Sigmoid colon (tissue), 7 donors: ENCODE results near the gene SPTY2D1. TPM values are rescaled to one million over a fixed set of nuclear protein-coding genes. Genes with fewer than 3 reads are reported as not detected.
"Not testable (repeated sequence)": the region's sequence is repeated elsewhere in the genome, so short reads cannot be mapped to it uniquely, and the experiment has no call there.

Experiments
- DNase-seq: peaks from one replicate; pipeline ENCODE4 v3.0.0-alpha.2; 2019
- H3K27ac ChIP-seq, 4 donors: fragments of 200-600 bp; sonication (generic); one replicate each; pipeline ENCODE4 v1.5.1; 2016 to 2019; ENCODE audit warnings: mild to moderate bottlenecking in 1 of 4
- H3K27me3 ChIP-seq, 3 donors: fragments of 200-600 bp; sonication (generic); one replicate each; pipeline ENCODE4 v1.5.1; 2019; ENCODE audit warnings: mild to moderate bottlenecking in 1 of 3
- H3K36me3 ChIP-seq, 4 donors: fragments of 200-600 bp; sonication (generic); one replicate each; pipeline ENCODE4 v1.5.1; 2016 to 2019
- H3K4me1 ChIP-seq, 4 donors: fragments of 200-600 bp; sonication (generic); one replicate each; pipeline ENCODE4 v1.5.1; 2017 to 2019
- H3K4me3 ChIP-seq, 4 donors: fragments of 200-600 bp; sonication (generic); one replicate each; pipeline ENCODE4 v1.5.1; 2017 to 2019; ENCODE audit warnings: mild to moderate bottlenecking in 2 of 4, moderate library complexity in 1 of 4
- H3K9me3 ChIP-seq, 4 donors: fragments of 200-600 bp in 3 of 4; sonication (generic) in 3 of 4; one replicate each; pipeline versions ENCODE4 v1.5.1 to v1.6.1; 2013 to 2019
- EP300 ChIP-seq, 4 donors: sonication (generic); formaldehyde crosslinking; IDR thresholded peaks; one replicate each; pipeline ENCODE4 v1.6.1; 2017; ENCODE audit warnings: antibody characterized with exemption in 4 of 4
- POLR2A ChIP-seq, 2 donors: fragments of 450-650 bp; IDR thresholded peaks; one replicate each; pipeline ENCODE4 v1.6.1; 2016; ENCODE audit warnings: antibody characterized with exemption in 2 of 2, mild to moderate bottlenecking in 2 of 2, moderate library complexity in 2 of 2
- POLR2AphosphoS5 ChIP-seq, 4 donors: sonication (generic); formaldehyde crosslinking; IDR thresholded peaks; one replicate each; pipeline ENCODE4 v1.6.1; 2017; ENCODE audit warnings: antibody characterized with exemption in 4 of 4
- WGBS, 2 donors: extraction: QIAGEN DNeasy Blood & Tissue Kit; methylation state at CpG; one replicate each; pipeline ENCODE4 v1.1.7; 2013; 5-methylcytosine and 5-hydroxymethylcytosine counted together
- intact Hi-C: fragments of 100-400 bp; cut with DNase I; formaldehyde crosslinking; loops from one replicate; pipeline ENCODE4 v1.15.1; 2023
- polyA plus RNA-seq, 3 donors: library from polyadenylated mRNA; stranded (reverse); fragments of 200-250 nt; gene quantifications; one replicate each; pipeline ENCODE4 v1.2.3, GENCODE V29; 2013
- total RNA-seq, 4 donors: library from RNA; depleted of rRNA; stranded (reverse); fragments of >200 nt; gene quantifications; one replicate each; pipeline ENCODE4 v1.1.0, GENCODE V29; 2016
- TF ChIP-seq, protein P1 (sequence below), 4 experiments: fragments of 450-650 bp in 3 of 4; fragments of 200-600 bp in 1 of 4; IDR thresholded peaks; one replicate each; pipeline ENCODE4 v1.5.1; 2016 to 2019; ENCODE audit warnings: antibody characterized with exemption in 4 of 4, mild to moderate bottlenecking in 3 of 4, moderate library complexity in 2 of 4
- donor health status: healthy with polysubstance abuse.
- donor health status: Bipolar disorder and iron deficiency.
- donor health status: healthy.

SPTY2D1 gene, protein sequence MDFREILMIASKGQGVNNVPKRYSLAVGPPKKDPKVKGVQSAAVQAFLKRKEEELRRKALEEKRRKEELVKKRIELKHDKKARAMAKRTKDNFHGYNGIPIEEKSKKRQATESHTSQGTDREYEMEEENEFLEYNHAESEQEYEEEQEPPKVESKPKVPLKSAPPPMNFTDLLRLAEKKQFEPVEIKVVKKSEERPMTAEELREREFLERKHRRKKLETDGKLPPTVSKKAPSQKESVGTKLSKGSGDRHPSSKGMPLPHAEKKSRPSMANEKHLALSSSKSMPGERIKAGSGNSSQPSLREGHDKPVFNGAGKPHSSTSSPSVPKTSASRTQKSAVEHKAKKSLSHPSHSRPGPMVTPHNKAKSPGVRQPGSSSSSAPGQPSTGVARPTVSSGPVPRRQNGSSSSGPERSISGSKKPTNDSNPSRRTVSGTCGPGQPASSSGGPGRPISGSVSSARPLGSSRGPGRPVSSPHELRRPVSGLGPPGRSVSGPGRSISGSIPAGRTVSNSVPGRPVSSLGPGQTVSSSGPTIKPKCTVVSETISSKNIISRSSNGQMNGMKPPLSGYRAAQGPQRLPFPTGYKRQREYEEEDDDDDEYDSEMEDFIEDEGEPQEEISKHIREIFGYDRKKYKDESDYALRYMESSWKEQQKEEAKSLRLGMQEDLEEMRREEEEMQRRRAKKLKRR
- total RNA-seq (10 to 100 TPM in 3 of 4 donors, 1 to 10 TPM in 1; 9.6 to 16.3 (median 12.4) TPM), polyA plus RNA-seq (1 to 10 TPM; 4.2 to 9.2 (median 8.4) TPM)

GRCh38 chr11:18634140-18635032 is at the start of gene SPTY2D1:
SPTY2D1 (minus strand) TSS chr11:18634342; CDS start chr11:18634257, 85 bp downstream.
- no peaks in the 10 kb centered on the region for H3K36me3 ChIP-seq
- H3K4me1 ChIP-seq = peaks cover 0 to 24% (median 16%) of the 10 kb centered on the region in 4 donors
- whole genome bisulfite sequencing, 2 donors = 0% methylated on average over 60 of the region's 60 CpGs
- H3K27me3 ChIP-seq = no peaks in the 10 kb centered on the region
- DNase-seq = peak; percentile 100
- TF ChIP-seq POLR2AphosphoS5 (IDR thresholded peaks at IDR 0.05) = peak; percentile 90 to 97 (median 96)
- TF ChIP-seq, protein P1, sequence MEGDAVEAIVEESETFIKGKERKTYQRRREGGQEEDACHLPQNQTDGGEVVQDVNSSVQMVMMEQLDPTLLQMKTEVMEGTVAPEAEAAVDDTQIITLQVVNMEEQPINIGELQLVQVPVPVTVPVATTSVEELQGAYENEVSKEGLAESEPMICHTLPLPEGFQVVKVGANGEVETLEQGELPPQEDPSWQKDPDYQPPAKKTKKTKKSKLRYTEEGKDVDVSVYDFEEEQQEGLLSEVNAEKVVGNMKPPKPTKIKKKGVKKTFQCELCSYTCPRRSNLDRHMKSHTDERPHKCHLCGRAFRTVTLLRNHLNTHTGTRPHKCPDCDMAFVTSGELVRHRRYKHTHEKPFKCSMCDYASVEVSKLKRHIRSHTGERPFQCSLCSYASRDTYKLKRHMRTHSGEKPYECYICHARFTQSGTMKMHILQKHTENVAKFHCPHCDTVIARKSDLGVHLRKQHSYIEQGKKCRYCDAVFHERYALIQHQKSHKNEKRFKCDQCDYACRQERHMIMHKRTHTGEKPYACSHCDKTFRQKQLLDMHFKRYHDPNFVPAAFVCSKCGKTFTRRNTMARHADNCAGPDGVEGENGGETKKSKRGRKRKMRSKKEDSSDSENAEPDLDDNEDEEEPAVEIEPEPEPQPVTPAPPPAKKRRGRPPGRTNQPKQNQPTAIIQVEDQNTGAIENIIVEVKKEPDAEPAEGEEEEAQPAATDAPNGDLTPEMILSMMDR (IDR thresholded peaks at IDR 0.05) = no peak
- TF ChIP-seq POLR2A (IDR thresholded peaks at IDR 0.05) = peak; percentile 91 to 93
- TF ChIP-seq EP300 (IDR thresholded peaks at IDR 0.05) = peak in 1 of 4 donors; percentile 86
- H3K9me3 ChIP-seq = no peaks in the 10 kb centered on the region
- H3K4me3 ChIP-seq = peak within 1 kb of the TSS; percentile 57 to 74 (median 68)
- H3K27ac ChIP-seq = peak within 1 kb of the TSS; percentile 90 to 95 (median 92)
- intact Hi-C loops = loop anchor here (2.0 to 5.0 kb wide), 6 partner anchors 46 to 312 kb away; partner anchors contain the start of genes GTF2H1, HPS5, LDHA and TMEM86A

DNA sequence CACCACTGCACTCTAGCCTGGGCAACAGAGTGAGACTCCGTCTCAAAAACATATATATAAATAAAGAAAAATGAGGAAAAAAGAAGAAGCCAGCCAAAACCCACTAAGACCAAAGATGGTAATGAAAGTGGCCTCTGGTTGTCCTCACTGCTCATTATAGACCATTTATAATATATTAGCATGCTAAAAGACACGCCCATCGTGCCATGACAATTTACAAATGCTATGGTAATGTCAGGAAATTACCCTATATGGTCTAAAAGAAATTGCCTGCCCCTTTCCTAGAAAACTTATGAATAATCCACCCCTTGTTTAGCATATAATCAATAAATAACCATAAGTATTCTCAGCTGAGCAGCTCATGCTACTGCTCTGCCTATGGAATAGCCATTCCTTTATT is 48.3 kb upstream of the SPTY2D1 start:
- WGBS, 2 donors = 90 to 97% methylated on average over 3 of the region's 3 CpGs

GRCh38 chr11:18681949-18682348 is 47.8 kb upstream of the SPTY2D1 start:
- H3K9me3 ChIP-seq, H3K4me3 ChIP-seq, intact Hi-C loops, DNase-seq, H3K4me1 ChIP-seq, H3K27ac ChIP-seq, H3K36me3 ChIP-seq, H3K27me3 ChIP-seq: not testable (repeated sequence)
- WGBS, 2 donors = 88 to 98% methylated on average over 1 of the region's 1 CpG

More for the DNA sequence above, 48.3 kb upstream of the SPTY2D1 start:
- H3K9me3 ChIP-seq = no peaks in the 10 kb centered on the region
- DNase-seq = no peak
- no peak for TF ChIP-seq EP300 (IDR thresholded peaks at IDR 0.05)
- H3K4me1 ChIP-seq = no peaks in the 10 kb centered on the region
- no peak overlapping the region for H3K27ac ChIP-seq
- no peaks in the 10 kb centered on the region for H3K27me3 ChIP-seq
- H3K4me3 ChIP-seq = no peak overlapping the region
- intact Hi-C loops = no loop called here
- no peaks in the 10 kb centered on the region for H3K36me3 ChIP-seq

DNA sequence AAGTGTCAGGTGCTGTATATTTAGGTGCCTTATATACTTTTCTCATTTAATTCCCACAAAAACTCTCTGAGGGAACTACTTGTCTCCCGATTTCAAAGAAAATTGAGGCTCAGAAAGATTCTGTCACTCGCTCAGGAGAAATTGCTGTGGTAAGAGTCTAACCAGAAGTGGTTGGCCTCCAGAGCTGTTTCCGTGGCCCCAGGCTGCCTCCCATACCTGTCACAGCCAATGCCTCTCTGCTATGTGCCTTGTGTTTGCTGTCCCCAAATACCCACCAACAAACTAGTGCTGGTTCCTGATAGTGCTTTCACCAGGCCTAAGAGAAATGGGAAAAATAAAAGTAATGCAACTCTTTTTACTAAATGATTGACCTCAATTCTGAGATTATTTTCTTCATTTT is 43.4 kb upstream of the SPTY2D1 start:
- no peaks in the 10 kb centered on the region for H3K9me3 ChIP-seq
- no peak overlapping the region for H3K27ac ChIP-seq
- no peak for DNase-seq
- H3K36me3 ChIP-seq = no peaks in the 10 kb centered on the region
- H3K27me3 ChIP-seq = no peaks in the 10 kb centered on the region
- intact Hi-C loops = no loop called here
- H3K4me1 ChIP-seq = no peaks in the 10 kb centered on the region
- no peak overlapping the region for H3K4me3 ChIP-seq
- TF ChIP-seq, protein P1 (IDR thresholded peaks at IDR 0.05) = no peak
- TF ChIP-seq POLR2A (IDR thresholded peaks at IDR 0.05) (no peak), POLR2AphosphoS5 (IDR thresholded peaks at IDR 0.05) (no peak), EP300 (IDR thresholded peaks at IDR 0.05) (no peak)
- WGBS, 2 donors = 82 to 92% methylated on average over 3 of the region's 3 CpGs

- no peaks in the 10 kb centered on the region for H3K9me3 ChIP-seq
- no peak overlapping the region for H3K27ac ChIP-seq
- no peaks in the 10 kb centered on the region for H3K36me3 ChIP-seq
- no peak for DNase-seq
- H3K27me3 ChIP-seq = no peaks in the 10 kb centered on the region
- no peak overlapping the region for H3K4me3 ChIP-seq
- no peaks in the 10 kb centered on the region for H3K4me1 ChIP-seq
- intact Hi-C loops = no loop called here
- TF ChIP-seq, protein P1 (IDR thresholded peaks at IDR 0.05) = no peak
- TF ChIP-seq POLR2A (IDR thresholded peaks at IDR 0.05) = no peak
- no peak for TF ChIP-seq POLR2AphosphoS5 (IDR thresholded peaks at IDR 0.05)
- no peak for TF ChIP-seq EP300 (IDR thresholded peaks at IDR 0.05)
- 61 to 86% methylated on average over 4 of the region's 4 CpGs for WGBS, 2 donors
These were observed 42.7 kb upstream of the SPTY2D1 start for GRCh38 chr11:18676803-18677202.

GRCh38 chr11:18672209-18672608 is 38.1 kb upstream of the SPTY2D1 start:
- H3K27ac ChIP-seq, H3K36me3 ChIP-seq, intact Hi-C loops, H3K4me3 ChIP-seq, H3K4me1 ChIP-seq, DNase-seq, H3K27me3 ChIP-seq, H3K9me3 ChIP-seq: not testable (repeated sequence)
- 51 to 69% methylated on average over 7 of the region's 7 CpGs for WGBS, 2 donors
